OCI-M1 (cell line): Measurements from ENCODE around the gene GRIK5.
"Not testable (repeated sequence)": the region's sequence is repeated elsewhere in the genome, so short reads cannot be mapped to it uniquely, and the experiment has no call there.

Experiments
- DNase-seq: peaks from one replicate; lab custom pipeline; 2025; lab: John Stamatoyannopoulos, UW

The GRIK5 gene

DNA sequence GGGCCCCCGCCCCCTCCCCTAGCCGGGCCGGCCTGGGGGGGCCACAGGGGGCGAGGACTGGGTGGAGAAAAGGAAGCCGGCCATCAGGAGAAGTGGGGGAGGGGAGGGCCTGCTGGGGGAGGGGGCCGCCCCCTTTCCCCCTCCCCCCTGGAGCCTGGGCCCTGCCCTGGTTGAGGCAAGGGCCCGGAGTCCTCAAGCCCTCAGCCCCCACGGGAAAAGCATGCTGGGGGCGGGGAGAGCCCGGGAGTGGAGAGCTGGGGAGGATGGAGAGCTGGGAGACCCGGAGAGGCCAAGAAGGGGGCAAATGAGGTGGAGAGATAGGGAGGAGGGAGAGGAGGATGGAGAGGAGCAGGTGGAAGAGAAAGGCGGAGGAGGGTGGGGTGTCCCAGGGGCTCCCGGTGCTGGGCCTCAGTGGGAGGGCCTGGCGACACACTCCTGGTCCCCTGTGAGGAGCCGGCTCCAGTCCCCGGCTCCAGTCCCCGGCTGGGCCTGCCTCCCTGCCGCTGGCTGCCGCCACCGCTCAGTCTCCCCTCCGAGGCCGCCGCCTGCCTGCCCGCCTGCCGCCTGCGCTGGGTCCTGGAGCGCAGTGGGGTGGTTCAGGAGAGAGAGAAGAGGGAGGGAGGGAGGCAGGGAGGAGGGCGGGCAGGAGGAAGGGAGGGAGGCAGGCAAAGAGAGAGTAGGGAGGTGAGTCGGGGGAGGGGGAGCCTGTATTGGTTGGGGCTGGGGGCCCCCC lies at the start of gene GRIK5:
GRIK5 (minus strand) TSS at position 588 of the 733 bp plus-strand sequence. CDS start 4,436 bp downstream, outside the sequence.
- DNase-seq, result no peak

DNA sequence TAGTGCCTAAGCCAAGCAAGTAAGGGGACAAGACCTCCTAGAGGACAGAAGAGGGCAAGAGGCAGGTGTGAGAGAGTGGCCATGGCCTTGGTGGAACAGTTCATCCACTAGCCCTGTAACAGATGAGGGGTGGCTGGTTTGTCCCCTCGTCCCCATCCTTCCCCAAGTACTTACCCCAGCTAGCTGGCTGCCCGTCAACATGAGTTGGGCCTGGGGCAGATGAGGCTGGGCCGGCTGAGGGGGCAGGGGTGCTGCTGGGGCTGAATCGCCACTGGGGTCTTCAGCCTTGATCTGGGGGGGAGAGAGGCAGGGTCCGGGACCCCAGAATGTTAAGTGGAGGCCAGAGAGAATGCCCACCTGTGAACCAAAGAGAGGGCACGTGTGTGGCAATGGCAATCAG lies 47.1 kb upstream of the GRIK5 start:
- DNase-seq, result no peak

GRCh38 chr19:42116308-42117075 lies 46.5 kb upstream of the GRIK5 start:
- DNase-seq, result no peak

GRCh38 chr19:42115705-42116104 lies 45.7 kb upstream of the GRIK5 start:
- no peak for DNase-seq

GRCh38 chr19:42115219-42115618 lies 45.2 kb upstream of the GRIK5 start:
- DNase-seq, result no peak

DNA sequence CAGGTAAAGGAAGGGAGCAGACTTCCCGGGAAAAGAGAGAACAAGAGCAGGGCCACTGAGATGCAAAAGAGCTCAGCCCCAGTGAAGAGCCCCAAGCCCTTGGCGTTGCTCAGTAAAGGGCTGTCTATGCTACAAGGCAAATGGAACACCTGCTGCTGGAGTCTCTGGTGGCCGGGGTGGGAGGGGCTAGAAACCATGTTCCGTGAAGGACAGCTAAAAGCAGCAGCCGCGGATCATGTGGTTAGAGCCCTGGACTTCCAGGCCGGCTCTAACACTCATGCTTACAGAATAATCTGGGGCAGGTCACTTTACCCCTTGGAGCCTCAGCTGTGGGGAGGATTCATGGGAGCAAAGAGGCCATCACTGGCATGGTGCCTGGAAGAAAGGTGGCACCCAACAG lies 44.4 kb upstream of the GRIK5 start:
- no peak for DNase-seq

GRCh38 chr19:42113641-42114348 lies 43.8 kb upstream of the GRIK5 start:
- DNase-seq, result no peak

DNA sequence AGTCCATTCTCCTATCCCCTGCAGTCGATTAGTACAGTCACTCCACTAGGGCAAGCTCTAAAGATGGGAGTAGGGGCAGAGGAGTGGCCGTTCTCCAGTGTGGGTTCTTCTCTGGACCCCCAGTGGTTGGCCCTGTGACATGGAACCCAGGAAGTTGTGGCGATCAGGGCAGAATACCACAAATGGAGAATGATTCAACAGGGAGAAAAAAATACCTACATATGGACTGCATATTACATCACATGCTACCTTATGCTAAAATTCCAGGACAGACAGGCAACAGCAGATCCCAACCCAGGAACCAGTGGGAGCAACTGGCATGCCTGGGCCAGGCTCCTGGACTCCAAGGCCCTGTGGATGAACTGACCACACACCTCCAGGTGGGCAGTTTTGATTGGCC lies 41.8 kb upstream of the GRIK5 start:
- DNase-seq, result no peak

DNA sequence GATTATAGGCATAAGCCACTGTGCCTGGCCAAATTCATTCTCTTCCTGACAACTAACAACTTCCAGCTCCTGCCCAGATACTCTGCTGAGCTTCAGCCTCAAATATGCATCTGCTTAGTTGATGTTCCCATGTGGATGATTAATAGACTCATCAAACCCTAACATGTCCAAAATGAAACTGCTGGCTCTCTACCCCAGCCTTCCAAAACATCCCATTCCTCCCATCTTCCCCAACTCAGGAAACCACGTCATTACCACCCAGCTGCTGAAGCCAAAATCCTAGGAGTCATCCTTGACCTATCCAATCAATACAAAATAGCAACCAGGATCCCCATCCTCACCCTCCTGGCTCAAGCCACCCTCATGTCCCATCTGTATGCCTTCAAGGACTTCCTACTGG lies 41.4 kb upstream of the GRIK5 start:
- DNase-seq, result no peak

GRCh38 chr19:42110658-42111057 lies 40.7 kb upstream of the GRIK5 start:
- no peak for DNase-seq

DNA sequence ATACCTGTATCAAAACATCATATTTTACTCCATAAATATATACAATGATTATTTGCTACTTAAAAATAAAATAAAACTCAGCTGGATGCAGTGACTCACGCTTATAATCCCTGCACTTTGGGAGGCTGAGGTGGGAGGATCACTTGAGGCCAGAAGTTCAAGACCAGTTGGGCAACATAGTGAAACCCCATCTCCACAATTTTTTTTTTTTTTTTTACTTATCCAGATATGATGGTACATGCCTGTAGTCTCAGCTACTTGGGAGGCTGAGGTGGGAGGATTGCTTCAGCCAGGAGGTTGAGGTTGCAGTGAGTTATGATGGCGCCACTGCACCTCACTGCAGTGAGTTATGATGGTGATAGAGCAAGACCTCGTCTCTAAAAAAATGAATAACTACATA lies 39.9 kb upstream of the GRIK5 start:
- no peak for DNase-seq

GRCh38 chr19:42108527-42109389 lies 38.8 kb upstream of the GRIK5 start:
- peak; percentile 94 for DNase-seq

- DNase-seq, result no peak
Observed at GRCh38 chr19:42105368-42105767, 35.4 kb upstream of the GRIK5 start.

- DNase-seq, result no peak
Observed at GRCh38 chr19:42102877-42103276, 32.9 kb upstream of the GRIK5 start.

- DNase-seq, result not testable (repeated sequence)
Observed at GRCh38 chr19:42100241-42100640, 30.2 kb upstream of the GRIK5 start.

DNA sequence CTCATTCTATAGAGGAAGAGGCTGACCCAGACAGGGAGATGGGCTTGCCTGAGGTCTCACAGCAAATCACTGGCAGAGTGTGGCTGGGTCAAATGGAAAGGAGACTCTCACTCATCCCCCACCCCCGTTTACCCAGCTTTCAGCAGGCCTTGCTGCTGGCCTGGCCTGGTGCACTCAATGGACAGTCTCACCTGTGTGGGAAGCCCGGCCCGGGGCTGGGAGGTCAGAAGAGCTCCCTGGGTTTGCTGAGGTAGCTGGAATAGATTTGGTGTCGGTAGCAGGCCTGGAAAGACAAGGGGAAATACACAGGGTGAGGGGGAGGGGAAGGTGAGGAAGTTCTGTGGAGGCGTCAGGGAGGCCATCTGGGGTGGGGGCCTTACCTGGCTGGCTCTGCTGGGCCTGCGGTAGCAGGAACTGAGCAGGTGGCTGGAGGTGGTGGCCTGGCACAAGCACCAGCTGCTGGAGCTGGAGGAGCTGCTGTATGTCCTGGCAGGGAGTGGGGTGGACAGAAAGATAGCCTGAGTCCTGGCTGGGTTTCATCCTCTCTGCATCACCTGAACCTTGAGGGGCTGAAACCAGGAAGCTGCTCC lies 29.4 kb upstream of the GRIK5 start:
- DNase-seq, result no peak

- no peak for DNase-seq
Observed at GRCh38 chr19:42098781-42099180, 28.8 kb upstream of the GRIK5 start.

DNA sequence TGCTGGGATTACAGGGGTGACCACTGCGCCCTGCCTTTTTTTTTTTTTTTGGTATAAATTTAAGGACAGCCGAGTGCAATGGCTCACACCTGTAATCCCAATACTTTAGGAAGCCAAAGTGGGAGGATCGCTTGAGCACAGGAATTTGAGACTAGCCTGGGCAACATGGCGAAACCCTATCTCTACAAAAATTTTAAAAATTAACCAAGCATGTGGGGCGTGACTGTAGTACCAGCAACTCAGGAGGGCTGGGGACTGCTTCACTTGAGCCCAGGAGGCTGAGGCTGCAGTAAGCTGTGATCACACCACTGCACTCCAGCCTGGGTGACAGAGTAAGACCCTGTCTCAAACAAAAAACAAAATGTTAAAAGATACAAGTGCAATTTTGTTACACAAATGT lies 27.5 kb upstream of the GRIK5 start:
- DNase-seq, result no peak

DNA sequence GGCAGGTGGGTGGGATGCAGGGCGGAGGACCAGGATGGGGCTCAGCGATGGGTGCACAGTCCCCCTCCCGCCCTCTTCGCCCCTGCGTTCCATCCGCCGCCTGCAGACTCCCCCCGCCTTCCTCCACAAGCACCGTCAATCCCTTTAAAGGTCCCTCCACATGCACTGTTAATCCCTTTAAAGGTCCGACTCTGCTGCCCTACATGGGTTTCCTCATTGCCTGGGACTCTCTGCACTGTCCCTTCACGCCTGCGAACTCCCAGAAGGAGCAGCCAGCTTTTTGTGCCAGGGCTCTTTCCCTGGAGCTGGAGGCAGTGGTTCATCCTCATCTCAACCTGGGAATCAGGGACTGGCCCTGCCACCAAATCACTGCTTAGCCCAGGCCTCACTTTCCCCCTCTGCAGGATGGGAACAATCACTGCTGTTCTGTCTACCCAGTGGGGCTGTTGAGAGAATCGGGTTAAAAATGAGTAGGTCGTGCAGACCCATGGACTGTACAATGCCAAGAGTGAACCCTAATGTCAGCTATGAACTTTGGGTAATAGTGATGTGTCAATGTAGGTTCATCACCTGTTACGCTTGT lies 26.3 kb upstream of the GRIK5 start:
- no peak for DNase-seq

GRCh38 chr19:42095814-42096230 lies 25.8 kb upstream of the GRIK5 start:
- no peak for DNase-seq

- DNase-seq, result no peak
Observed at GRCh38 chr19:42095142-42095813, 25.3 kb upstream of the GRIK5 start.
